Body of pancreas (tissue), 4 donors: Measurements from ENCODE around the gene SUCO.

Experiments
- POLR2A ChIP-seq, 3 donors: fragments of 450-650 bp; IDR thresholded peaks; one replicate each; pipeline ENCODE4 v1.6.1; 2016; ENCODE audit warnings: antibody characterized with exemption in 3 of 3, mild to moderate bottlenecking in 2 of 3
- TF ChIP-seq, protein P1 (sequence below), 7 experiments: fragments of 450-650 bp in 4 of 7; fragments of 200-600 bp in 3 of 7; sonication (generic) in 3 of 7; IDR thresholded peaks; one replicate each; pipeline ENCODE4 v1.5.1; 2016 to 2019; ENCODE audit warnings: antibody characterized with exemption in 7 of 7

DNA sequence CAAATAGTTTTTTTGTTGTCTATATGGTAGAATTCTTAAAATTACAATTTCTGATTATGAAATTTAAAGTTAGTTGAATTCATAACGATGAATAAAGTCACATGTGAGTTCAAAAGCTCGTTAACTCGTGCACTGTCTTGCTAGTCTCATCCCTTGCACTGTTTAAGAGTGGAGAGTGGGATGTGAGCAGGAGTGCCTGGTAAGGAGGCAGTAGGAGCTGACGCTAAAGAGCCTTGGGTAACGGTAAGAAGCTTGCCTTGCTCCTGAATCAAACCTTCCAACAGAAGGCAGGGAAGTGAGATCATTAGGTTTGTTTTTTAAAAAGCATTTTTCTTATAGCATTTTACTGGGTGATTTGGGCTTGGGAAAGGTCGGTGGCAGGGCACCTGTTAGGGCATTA, 123.6 kb downstream of the SUCO start:
- TF ChIP-seq, protein P1, sequence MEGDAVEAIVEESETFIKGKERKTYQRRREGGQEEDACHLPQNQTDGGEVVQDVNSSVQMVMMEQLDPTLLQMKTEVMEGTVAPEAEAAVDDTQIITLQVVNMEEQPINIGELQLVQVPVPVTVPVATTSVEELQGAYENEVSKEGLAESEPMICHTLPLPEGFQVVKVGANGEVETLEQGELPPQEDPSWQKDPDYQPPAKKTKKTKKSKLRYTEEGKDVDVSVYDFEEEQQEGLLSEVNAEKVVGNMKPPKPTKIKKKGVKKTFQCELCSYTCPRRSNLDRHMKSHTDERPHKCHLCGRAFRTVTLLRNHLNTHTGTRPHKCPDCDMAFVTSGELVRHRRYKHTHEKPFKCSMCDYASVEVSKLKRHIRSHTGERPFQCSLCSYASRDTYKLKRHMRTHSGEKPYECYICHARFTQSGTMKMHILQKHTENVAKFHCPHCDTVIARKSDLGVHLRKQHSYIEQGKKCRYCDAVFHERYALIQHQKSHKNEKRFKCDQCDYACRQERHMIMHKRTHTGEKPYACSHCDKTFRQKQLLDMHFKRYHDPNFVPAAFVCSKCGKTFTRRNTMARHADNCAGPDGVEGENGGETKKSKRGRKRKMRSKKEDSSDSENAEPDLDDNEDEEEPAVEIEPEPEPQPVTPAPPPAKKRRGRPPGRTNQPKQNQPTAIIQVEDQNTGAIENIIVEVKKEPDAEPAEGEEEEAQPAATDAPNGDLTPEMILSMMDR (IDR thresholded peaks at IDR 0.05) = no peak
- TF ChIP-seq POLR2A (IDR thresholded peaks at IDR 0.05) = no peak
